GM23338 (cell line): ENCODE data around the gene GRK2.

Source experiments
- CREB1 ChIP-seq: fragments of 250-450 bp; sonication (Bioruptor Pico); IDR thresholded peaks from 2 replicates; pipeline ENCODE4 v1.5.0; 2020; ENCODE audit warnings: low read depth, mild to moderate bottlenecking, moderate library complexity
- CTCF ChIP-seq, 2 experiments: fragments of 200-600 bp in 1 of 2; sonication (generic) in 1 of 2; conservative IDR thresholded peaks; 2 replicates each; pipeline versions ENCODE4 v1.5.1 to v1.6.1; 2016 to 2017; ENCODE audit warnings: antibody characterized with exemption in 2 of 2, low read depth in 2 of 2, mild to moderate bottlenecking in 2 of 2, moderate library complexity in 1 of 2
- ETS1 ChIP-seq: IDR thresholded peaks from 2 replicates; pipeline ENCODE4 v1.6.1; 2016; ENCODE audit warnings: antibody characterized with exemption
- EZH2 ChIP-seq: fragments of 200-600 bp; sonication (generic); IDR thresholded peaks from one replicate; pipeline ENCODE4 v1.8.0; 2017; ENCODE audit warnings: antibody characterized with exemption, mild to moderate bottlenecking, low read depth; ENCODE audit not compliant: unreplicated experiment
- EZH2phosphoT487 ChIP-seq: fragments of 200-600 bp; sonication (generic); IDR thresholded peaks from one replicate; pipeline ENCODE4 v1.8.1; 2018; ENCODE audit warnings: antibody characterized with exemption; ENCODE audit not compliant: unreplicated experiment
- JUNB ChIP-seq: IDR thresholded peaks from one replicate; pipeline ENCODE4 v1.6.1; 2016; ENCODE audit warnings: antibody characterized with exemption; ENCODE audit not compliant: unreplicated experiment
- NANOG ChIP-seq: IDR thresholded peaks from 2 replicates; pipeline ENCODE4 v1.6.1; 2016; ENCODE audit warnings: antibody characterized with exemption, borderline replicate concordance
- POLR2AphosphoS5 ChIP-seq: IDR thresholded peaks from 2 replicates; pipeline ENCODE4 v1.6.1; 2016; ENCODE audit warnings: antibody characterized with exemption, low read depth
- REST ChIP-seq: IDR thresholded peaks from one replicate; pipeline ENCODE4 v1.6.1; 2018; ENCODE audit warnings: antibody characterized with exemption; ENCODE audit not compliant: unreplicated experiment
- STAT1 ChIP-seq: IDR thresholded peaks from one replicate; pipeline ENCODE4 v1.6.1; 2016; ENCODE audit warnings: antibody characterized with exemption; ENCODE audit not compliant: unreplicated experiment
- ZNF114 ChIP-seq: fragments of 250-450 bp; sonication (Bioruptor Pico); IDR thresholded peaks from 2 replicates; pipeline ENCODE4 v1.5.0; 2020; ENCODE audit warnings: mild to moderate bottlenecking, moderate library complexity
- ZNF331 ChIP-seq: fragments of 250-450 bp; sonication (Bioruptor Pico); IDR thresholded peaks from 2 replicates; pipeline ENCODE4 v1.5.0; 2020; ENCODE audit warnings: low read depth, mild to moderate bottlenecking, moderate library complexity

GRCh38 chr11:67323526-67323925, 57.3 kb downstream of the GRK2 start:
- TF ChIP-seq CTCF (conservative IDR thresholded peaks at IDR 0.05; ENCODE audit: low read depth in 2 of 2) (no peak), EZH2 (no peak), EZH2phosphoT487 (no peak), REST (no peak), POLR2AphosphoS5 (no peak), CREB1 (no peak), ZNF114 (CRISPR knock-in tag) (no peak), ETS1 (no peak), STAT1 (no peak), ZNF331 (CRISPR knock-in tag) (no peak), JUNB (no peak), NANOG (no peak)
